Nucleus accumbens (tissue), 56 donors: ENCODE measurements around the gene RAC3.

Experiments used
- DNase-seq, 56 donors: peaks; one replicate each; lab custom pipeline; 2025; lab: John Stamatoyannopoulos, UW

Gene RAC3

GRCh38 chr17:81998691-81999438 lies 32.6 kb upstream of the RAC3 start:
- DNase-seq, result no peak

- no peak for DNase-seq
Measured at GRCh38 chr17:81999587-81999975, 31.9 kb upstream of the RAC3 start.

- no peak for DNase-seq
Measured at GRCh38 chr17:81999976-82000802, 31.3 kb upstream of the RAC3 start.

GRCh38 chr17:82000803-82001570 lies 30.5 kb upstream of the RAC3 start:
- DNase-seq, result no peak

GRCh38 chr17:82001571-82002056 lies 29.9 kb upstream of the RAC3 start:
- no peak for DNase-seq

GRCh38 chr17:82003411-82004381 lies 27.8 kb upstream of the RAC3 start:
- DNase-seq, result no peak

GRCh38 chr17:82004517-82005455 lies 26.7 kb upstream of the RAC3 start:
- DNase-seq, result no peak

GRCh38 chr17:82005701-82006348 lies 25.7 kb upstream of the RAC3 start:
- no peak for DNase-seq

- peak in 26 of 56 donors; percentile 11 to 65 (median 27) for DNase-seq
Measured at GRCh38 chr17:82006468-82007227, 24.8 kb upstream of the RAC3 start.

GRCh38 chr17:82007228-82007494 lies 24.3 kb upstream of the RAC3 start:
- DNase-seq, result no peak

- DNase-seq, result peak in 3 of 56 donors; percentile 14 to 32 (median 15)
Measured at GRCh38 chr17:82007495-82008257, 23.8 kb upstream of the RAC3 start.

- no peak for DNase-seq
Measured at GRCh38 chr17:82008258-82008940, 23.1 kb upstream of the RAC3 start.

GRCh38 chr17:82008941-82009405 lies 22.5 kb upstream of the RAC3 start:
- DNase-seq, result peak in 3 of 56 donors; percentile 8 to 33 (median 31)

- no peak for DNase-seq
Measured at GRCh38 chr17:82009413-82009812, 22.1 kb upstream of the RAC3 start.

- DNase-seq, result no peak
Measured at GRCh38 chr17:82010575-82011525, 20.6 kb upstream of the RAC3 start.
